ENCODE results near the gene LENG9. TPM values are rescaled to one million over a fixed set of nuclear protein-coding genes. Genes with fewer than 3 reads are reported as not detected.

LENG9 gene
- total RNA-seq, 4 donors from 2014 or later, result 2.6 to 9.1 (median 4.5) TPM

DNA sequence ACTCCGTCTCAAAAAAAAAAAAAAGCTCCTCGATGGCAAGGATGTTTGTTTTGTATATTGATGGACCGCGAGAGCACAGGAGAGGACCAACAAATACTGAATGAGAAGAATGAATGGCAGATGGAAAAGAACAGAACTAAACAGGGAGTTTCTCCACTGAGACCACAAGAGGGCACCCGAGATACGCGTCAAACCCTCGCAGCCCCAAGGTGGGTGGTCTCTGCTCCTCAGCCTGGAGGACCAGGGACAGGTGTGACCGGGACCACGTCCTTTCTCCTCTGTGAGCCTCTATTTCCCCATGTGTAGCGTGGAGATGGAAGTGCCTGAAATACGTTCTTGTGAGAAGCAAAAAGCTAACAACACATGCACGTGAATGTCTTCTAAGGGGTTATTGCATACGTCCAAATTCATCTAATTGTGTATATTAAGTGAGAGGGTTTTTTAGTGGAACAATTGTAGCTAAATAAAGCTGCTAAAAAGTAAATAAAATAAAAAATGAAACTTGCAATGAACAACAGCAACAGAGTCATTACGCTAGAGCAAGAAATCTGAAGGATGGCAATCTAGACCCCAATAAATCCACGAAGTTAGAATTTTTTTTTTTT lies 17.9 kb upstream of the LENG9 start:
- WGBS, 2 donors (ENCODE audit: low coverage in 1 of 2), result 10 to 12% methylated on average over 13 to 16 of the region's 16 CpGs

DNA sequence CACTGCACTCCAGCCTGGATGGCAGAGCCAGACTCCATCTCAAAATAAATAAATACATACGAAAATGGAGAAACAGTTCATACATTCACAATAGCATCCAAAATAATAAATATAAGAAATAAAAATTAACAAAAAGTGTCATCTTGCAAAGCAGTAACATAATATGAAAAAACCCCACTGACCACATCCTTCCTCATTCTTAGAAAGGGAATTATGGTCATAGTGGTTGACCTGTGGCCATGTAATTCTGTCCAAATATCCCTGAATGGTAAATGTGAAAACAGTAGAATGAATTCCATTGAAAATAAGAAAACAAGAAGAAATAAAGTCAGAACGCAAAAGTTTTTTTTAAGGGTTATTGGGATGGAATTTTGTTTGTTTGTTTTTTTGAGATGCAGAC lies 16.5 kb upstream of the LENG9 start:
- Histone ChIP-seq H3K27ac (no peak overlapping the region), H3K36me3 (no peaks in the 10 kb centered on the region), H3K4me3 (no peak overlapping the region), H3K27me3 (peaks cover 77% of the 10 kb centered on the region), H3K9me3 (no peaks in the 10 kb centered on the region), H3K4me1 (no peaks in the 10 kb centered on the region)
- 60 to 68% methylated on average over 2 of the region's 2 CpGs for WGBS, 2 donors (ENCODE audit: low coverage in 1 of 2)
- no peak for ATAC-seq
- TF ChIP-seq, protein P1, sequence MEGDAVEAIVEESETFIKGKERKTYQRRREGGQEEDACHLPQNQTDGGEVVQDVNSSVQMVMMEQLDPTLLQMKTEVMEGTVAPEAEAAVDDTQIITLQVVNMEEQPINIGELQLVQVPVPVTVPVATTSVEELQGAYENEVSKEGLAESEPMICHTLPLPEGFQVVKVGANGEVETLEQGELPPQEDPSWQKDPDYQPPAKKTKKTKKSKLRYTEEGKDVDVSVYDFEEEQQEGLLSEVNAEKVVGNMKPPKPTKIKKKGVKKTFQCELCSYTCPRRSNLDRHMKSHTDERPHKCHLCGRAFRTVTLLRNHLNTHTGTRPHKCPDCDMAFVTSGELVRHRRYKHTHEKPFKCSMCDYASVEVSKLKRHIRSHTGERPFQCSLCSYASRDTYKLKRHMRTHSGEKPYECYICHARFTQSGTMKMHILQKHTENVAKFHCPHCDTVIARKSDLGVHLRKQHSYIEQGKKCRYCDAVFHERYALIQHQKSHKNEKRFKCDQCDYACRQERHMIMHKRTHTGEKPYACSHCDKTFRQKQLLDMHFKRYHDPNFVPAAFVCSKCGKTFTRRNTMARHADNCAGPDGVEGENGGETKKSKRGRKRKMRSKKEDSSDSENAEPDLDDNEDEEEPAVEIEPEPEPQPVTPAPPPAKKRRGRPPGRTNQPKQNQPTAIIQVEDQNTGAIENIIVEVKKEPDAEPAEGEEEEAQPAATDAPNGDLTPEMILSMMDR (IDR thresholded peaks at IDR 0.05), result no peak
- no peak for TF ChIP-seq POLR2A (IDR thresholded peaks at IDR 0.05)
- TF ChIP-seq POLR2AphosphoS5 (IDR thresholded peaks at IDR 0.05), result no peak
- no peak for TF ChIP-seq EP300 (IDR thresholded peaks at IDR 0.05)

More for the DNA sequence above, 17.9 kb upstream of the LENG9 start:
- Histone ChIP-seq H3K4me1 (no peaks in the 10 kb centered on the region), H3K27ac (no peak overlapping the region), H3K9me3 (no peaks in the 10 kb centered on the region), H3K27me3 (peaks cover 72% of the 10 kb centered on the region), H3K36me3 (no peaks in the 10 kb centered on the region), H3K4me3 (no peak overlapping the region)
- no peak for ATAC-seq
- no peak for TF ChIP-seq POLR2A (IDR thresholded peaks at IDR 0.05)
- TF ChIP-seq, protein P1 (IDR thresholded peaks at IDR 0.05), result peak; percentile 1 to 61 (median 22)

DNA sequence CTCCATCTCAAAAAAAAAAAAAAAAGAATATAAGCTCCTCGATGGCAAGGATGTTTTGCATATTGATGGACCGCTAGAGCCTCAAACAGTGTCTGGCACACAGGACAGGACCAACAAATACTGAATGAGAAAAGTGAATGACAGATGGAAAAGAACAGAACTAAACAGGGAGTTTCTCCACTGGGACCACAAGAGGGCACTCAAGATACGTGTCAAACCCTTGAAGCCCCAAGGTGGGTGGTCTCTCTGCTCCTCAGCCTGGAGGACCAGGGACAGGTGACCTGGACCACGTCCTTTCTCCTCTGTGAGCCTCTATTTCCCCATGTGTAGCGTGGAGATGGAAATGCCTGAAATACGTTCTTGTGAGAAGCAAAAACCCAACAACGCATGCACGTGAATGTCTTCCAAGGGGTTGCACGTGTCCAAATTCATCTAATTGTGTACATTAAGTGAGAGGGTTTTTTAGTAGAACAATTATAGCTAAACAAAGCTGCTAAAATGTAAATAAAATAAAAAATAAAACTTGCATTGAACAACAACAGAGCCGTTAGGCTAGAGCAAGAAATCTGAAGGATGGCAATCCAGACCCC lies 15.2 kb upstream of the LENG9 start:
- no peak for ATAC-seq
- H3K4me3 ChIP-seq, result no peak overlapping the region

DNA sequence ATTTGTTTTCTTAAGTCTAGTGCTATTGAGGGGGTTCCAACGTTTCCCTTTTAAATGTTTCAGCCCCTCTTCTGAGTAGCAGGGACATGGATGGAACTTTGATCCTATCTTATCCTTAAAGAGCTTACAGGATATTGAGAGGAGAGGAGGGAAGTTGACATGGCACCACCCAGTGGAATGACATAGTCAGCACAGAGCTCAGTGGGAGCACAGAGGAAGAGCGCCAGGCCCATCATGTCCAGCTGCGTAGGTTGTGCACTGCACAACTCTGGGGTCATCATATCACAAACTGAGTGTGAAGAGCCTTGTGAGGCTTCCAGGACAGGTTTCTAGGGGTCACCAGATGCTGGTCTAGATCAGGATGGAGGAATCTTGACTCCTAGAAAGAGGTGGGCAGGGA lies 14.1 kb upstream of the LENG9 start:
- no peak overlapping the region for H3K27ac ChIP-seq
- WGBS, 2 donors (ENCODE audit: low coverage in 1 of 2), result 20 to 50% methylated on average over 1 to 2 of the region's 3 CpGs
- peaks cover 0 to 7% (median 6%) of the 10 kb centered on the region in 3 donors for H3K4me1 ChIP-seq
- H3K4me3 ChIP-seq, result no peak overlapping the region
- TF ChIP-seq, protein P1 (IDR thresholded peaks at IDR 0.05), result no peak
- TF ChIP-seq POLR2AphosphoS5 (IDR thresholded peaks at IDR 0.05) (no peak), POLR2A (IDR thresholded peaks at IDR 0.05) (no peak), EP300 (IDR thresholded peaks at IDR 0.05) (no peak)
- H3K9me3 ChIP-seq, result no peaks in the 10 kb centered on the region
- H3K36me3 ChIP-seq, result no peaks in the 10 kb centered on the region
- H3K27me3 ChIP-seq, result peaks cover 80% of the 10 kb centered on the region
- no peak for ATAC-seq

More for the DNA sequence above, 15.2 kb upstream of the LENG9 start:
- Histone ChIP-seq H3K36me3 (no peaks in the 10 kb centered on the region), H3K27me3 (peaks cover 77% of the 10 kb centered on the region), H3K27ac (no peak overlapping the region), H3K4me1 (peaks cover 0 to 2% (median 2%) of the 10 kb centered on the region in 3 donors), H3K9me3 (no peaks in the 10 kb centered on the region)
- 4 to 13% methylated on average over 7 to 10 of the region's 10 CpGs for WGBS, 2 donors (ENCODE audit: low coverage in 1 of 2)
- TF ChIP-seq POLR2A (IDR thresholded peaks at IDR 0.05) (no peak), EP300 (IDR thresholded peaks at IDR 0.05) (no peak), POLR2AphosphoS5 (IDR thresholded peaks at IDR 0.05) (no peak)
- TF ChIP-seq, protein P1 (IDR thresholded peaks at IDR 0.05), result peak in 3 of 4 experiments; percentile 17 to 58 (median 38)

DNA sequence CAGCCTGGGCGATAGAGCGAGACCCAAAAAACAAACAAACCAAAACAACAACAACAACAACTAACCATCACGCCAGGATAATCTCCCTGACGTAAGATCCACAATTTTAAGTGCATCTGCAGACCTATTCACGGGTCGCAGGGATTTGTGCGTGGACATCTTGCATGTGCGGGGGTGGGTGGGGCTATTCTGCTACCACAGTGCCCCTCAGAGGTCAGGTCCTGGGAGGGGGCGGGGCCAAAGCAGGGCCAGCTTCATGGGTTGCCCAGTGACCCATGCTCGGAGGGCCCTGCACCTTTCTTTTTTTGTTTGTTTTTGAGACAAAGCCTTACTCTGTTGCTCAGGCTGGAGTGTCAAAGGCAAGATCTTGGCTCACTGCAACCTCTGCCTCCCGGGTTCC lies 12.1 kb upstream of the LENG9 start:
- H3K27ac ChIP-seq, result no peak overlapping the region
- no peak for TF ChIP-seq POLR2AphosphoS5 (IDR thresholded peaks at IDR 0.05)
- TF ChIP-seq EP300 (IDR thresholded peaks at IDR 0.05), result no peak
- TF ChIP-seq, protein P1 (IDR thresholded peaks at IDR 0.05), result no peak
- TF ChIP-seq POLR2A (IDR thresholded peaks at IDR 0.05), result no peak
- WGBS, 2 donors (ENCODE audit: low coverage in 1 of 2), result 60% methylated on average over 1 of the region's 11 CpGs; no CpG with 5 or more reads in 1 of the 2 donors
- H3K27me3 ChIP-seq, result peaks cover 73% of the 10 kb centered on the region
- ATAC-seq, result no peak
- H3K4me3 ChIP-seq, result no peak overlapping the region
- no peaks in the 10 kb centered on the region for H3K36me3 ChIP-seq
- no peaks in the 10 kb centered on the region for H3K9me3 ChIP-seq
- H3K4me1 ChIP-seq, result peaks cover 0 to 15% (median 6%) of the 10 kb centered on the region in 3 donors

Data from gastroesophageal sphincter (tissue), 4 donors.